Measurements from ENCODE around the gene ADAMTS13.

Gene ADAMTS13

DNA sequence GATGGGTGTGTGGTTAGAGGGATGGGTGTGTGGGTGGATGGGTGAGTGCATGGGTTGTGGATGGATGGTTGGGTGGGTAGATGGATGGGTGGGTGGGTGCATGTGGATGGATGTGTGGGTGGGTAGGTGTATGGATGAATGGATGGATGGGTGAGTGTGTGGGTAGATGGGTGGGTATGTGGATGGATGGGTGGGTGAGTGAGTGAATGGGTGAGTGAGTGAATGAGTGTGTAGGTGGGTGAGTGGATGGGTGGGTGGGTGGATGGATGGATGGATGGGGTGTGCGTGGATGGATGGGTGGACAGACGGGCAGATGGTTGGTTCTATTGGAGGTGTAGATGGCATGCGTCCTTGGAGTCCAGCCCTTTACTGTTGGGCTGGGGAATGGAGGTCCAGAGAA is 28.8 kb upstream of the ADAMTS13 start:
- no peak for DNase-seq

DNA sequence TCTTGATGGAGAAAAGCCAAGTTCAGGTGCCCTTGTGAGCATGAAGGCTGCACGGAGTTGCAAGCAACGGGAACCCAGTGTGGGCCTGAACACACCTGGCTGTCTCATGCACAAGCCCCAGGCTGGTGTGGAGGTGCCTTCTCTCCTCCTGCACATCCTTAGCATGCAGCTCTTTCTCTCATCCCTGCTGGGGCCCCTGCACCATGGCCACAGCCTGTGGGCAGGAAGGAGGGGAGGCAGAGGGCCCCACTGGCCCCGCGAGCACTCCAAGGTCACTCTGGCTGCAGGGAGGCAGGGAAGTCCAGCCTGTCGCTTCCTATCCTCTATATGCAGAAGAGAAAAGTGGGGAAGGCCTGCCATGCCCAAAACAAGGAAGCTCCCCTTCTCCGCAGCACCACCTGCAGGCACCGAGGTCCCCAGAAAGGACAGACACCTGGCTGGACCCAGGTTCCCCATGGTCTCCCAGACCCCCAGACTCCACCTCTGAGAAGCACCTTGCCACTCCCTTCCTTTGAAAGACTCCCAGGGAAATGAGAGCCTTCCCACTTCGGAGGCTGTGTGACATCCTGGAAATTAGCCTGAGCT is 27.4 kb upstream of the ADAMTS13 start:
- no peak for DNase-seq

DNA sequence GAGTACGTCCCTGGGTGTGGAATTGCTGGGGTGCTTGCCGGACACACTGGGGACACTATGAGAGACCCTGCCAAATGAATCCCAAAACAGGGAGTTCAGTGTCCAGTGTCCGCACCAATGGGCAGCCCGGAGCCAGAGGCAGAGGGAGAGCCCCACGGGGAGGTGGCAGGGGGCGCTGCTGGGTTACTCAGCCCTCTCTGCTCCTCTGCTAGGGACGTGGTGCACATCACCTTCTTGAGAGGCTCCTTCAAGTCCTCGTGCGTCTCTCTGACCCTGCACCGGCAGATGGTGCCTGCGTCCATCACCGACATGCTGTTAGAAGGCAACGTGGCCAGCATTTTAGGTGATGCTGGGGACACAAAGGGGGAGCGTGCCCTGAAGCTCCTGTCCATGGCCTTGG is 25.2 kb upstream of the ADAMTS13 start:
- DNase-seq, result no peak

DNA sequence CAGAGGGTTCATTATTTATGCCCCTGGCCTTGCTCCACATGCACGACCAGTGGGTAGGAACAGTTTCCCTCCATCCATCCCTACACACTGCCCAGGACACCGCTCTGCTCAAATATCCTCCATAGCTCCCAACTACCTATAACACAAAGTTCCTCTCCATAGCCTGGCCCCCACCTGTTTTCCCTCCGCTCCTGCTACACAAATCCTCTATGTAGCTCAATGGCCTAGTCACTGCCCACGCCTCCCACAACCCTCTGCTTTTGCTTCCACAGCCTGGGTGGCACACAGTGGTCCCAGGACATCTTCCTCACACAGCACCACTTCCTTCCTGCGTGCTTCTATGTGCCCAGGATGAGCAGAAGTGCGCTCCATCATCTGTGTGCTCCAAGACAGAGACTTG is 24.8 kb upstream of the ADAMTS13 start:
- DNase-seq, result no peak

DNA sequence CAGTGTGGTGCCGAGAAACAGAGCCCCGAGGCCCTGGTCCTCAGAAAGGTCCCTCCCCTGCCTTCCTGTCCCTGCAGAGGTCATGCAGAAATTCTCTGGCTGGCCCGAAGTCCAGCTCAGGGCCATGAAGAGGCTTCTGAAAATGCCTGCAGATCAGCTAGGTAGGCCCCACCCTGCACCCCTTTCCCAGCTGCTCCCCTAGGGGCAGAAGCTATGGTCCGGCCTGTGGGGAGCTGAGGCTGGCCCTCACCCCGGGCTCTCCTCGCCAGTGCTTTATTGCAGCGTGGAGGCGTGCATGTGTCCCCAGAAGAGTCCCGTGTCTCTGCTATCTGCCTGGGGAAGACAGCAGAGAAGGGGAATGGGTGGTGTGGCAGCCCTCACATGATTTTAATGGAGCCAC is 24.3 kb upstream of the ADAMTS13 start:
- DNase-seq, result no peak

DNA sequence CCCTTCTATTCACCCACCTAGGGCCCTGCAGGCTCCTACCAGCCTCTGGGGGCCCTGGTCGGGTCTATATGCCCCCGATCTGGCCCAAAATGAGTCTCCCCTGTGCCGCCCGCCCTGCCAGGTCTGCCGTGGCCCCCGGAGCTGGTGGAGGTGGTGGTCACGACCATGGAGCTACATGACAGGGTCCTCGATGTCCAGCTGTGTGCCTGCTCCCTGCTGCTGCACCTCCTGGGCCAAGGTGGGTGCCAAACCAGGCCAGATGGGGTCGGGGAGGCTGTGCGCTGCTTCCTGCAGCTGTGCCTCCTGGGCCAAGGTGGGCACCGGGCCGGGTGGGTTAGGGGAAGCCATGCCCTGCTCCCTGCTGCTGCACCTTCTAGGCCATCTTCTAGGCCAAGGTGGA is 21.9 kb upstream of the ADAMTS13 start:
- DNase-seq, result no peak

DNA sequence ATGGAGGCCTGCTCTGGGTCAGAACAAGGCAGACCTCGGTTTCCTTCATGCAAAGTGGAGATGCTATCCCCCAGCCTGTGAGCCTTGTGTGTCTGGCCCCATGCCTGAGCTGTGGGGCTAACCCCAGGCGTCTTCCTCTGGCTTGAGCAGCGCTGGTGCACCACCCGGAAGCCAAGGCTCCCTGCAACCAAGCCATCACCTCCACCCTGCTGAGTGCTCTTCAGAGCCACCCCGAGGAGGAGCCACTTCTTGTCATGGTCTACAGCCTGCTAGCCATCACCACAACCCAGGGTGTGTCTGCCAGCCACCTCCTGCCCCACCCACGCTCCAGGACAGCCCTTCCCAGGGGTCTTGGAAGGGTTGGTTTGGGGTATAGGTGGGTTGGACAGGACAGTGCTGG is 20.6 kb upstream of the ADAMTS13 start:
- no peak for DNase-seq

DNA sequence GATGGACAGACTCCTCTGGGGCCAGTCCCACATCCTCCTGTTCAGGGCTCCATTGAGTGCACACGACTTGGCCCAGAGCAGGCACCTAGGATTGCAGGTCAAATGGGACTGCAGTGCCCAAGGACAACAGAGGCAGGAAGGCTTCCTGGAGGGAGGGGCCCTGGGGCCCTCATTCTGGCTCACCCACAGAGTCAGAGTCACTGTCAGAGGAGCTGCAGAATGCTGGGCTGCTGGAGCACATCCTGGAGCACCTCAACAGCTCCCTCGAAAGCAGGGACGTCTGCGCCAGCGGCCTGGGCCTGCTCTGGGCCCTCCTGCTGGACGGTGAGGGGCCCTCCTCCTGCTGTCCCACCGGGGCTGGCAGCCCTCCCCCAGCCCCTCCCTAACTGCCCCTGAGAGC is 19.5 kb upstream of the ADAMTS13 start:
- no peak for DNase-seq

DNA sequence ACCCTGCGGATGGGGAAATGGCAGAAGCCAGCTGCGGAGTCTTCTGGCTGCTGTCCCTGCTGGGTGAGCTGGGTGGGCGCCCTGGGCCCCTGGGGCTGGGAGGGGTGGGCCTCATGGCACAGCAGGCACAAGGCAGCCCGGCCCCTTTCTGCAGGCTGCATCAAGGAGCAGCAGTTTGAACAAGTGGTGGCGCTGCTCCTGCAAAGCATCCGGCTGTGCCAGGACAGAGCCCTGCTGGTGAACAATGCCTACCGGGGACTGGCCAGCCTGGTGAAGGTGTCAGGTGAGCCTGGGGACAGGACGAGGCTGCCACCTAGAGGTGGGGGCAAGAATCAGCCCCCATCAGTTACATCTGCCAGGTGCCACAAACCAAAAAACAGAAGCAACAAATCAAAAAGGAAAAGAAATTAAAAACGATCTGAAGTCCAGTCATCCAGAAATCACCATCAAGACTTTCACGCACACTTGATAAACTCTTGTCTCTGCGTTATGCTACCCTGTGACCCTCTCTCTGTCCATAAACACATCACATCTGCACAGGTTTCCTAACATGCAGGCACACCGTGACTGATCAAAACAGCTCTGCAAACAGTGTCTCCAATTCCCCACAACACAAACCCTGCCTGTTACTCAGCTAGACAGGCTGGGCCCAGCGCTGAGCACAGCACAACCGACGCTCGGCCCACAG is 18.3 kb upstream of the ADAMTS13 start:
- DNase-seq, result no peak

DNA sequence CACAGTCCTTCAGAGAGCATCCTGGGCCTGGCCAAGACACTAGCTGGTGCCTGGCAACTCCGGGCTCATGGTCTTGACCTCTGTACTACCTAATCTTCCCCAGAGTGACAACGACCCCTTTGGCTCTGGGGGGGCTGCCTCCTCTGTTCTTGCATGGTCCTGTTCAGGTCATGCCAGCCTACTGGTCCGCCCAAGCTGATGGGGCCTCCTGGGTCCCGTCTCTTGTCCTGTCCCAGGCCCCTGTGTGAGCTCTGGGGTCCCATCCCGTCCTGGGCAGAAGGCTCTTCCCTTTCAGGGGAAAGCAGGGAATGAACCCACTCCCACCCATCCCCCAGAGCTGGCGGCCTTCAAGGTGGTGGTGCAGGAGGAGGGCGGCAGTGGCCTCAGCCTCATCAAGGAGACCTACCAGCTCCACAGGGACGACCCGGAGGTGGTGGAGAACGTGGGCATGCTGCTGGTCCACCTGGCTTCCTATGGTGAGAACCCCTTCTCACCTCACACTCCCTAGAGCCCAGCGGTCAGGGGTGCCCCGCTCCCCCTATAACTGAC is 17.6 kb upstream of the ADAMTS13 start:
- DNase-seq, result no peak

DNA sequence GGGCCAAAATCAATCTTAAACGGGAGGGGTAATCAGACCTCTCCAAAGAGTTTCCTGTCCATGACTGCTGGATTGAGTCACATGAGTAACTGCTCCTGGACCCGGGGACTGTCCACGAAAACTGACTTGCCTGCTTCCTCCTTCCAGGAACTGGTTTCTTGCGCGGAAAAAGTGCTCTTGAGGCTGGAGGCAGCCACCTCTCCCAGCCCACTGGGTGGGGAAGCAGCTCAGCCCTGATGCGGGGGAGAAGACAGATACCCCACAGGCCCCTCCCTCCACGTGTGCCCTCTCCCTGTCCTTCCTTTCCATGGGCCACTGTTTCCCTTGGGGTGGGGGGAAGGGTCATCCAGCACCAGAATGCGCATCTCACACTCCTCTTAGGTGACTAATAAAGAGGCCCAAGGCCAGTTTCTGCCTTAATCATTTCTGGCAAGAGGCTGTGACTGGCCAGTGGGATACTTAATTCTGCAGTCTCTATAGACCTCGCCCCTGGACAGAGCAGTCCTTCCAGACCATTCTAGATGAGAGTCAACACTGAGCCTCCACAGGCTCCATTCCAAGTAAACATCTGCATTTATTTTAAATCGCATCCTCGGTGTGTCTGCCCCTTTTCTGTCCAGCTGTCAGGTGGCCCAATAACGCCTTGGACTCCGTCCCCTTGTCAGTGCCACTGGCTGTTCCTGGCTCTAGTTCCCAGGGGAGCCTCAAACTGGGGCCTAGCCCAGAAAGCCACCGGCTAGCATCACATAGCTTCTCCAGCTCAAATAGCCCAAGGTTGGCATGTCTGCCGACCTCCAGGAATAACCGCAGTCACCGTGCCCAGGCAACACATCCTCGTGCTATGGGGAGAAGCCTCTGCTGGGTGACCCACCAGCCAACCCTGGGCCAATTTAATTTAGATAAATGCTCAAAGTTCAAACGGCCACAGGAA is 16.4 kb upstream of the ADAMTS13 start:
- no peak for DNase-seq

DNA sequence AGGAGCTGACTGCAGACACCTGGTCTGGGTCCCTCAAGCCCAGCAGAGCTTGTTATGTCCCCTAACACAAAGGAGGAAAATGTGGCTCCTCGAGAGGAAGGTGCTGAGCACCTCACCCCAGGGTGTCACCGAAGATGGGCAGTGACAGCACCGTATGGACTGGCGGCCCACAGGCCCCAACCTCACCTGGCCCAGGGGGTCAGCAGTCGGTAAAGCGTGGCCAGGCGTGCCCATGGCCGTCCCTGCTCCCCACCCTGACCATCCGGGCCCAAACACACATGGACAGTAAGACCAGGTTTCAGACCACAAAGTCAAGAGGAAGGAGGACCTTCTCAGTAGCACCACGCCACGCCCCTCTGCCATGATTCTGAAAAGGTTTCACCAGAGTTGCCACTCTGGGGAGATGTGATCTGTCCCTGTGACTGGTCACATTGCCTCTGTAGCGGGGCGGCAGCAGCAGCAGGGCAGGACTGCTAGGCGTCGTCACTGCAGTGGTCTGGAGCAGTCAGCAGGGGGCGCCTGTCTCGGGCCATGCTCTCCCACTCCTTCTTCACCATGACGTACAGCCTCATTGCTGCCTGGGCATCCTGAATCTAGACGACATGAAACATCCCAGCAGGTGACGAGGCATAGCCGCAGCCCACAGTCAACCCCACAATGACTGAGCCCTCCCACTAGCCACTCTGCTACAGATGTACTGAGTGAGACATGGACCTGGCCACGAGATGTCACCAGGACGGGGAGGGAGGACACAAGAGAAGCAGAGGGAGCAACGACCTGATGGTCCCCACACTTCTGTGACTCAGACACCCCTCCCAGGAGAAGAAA is 15.5 kb upstream of the ADAMTS13 start:
- peak; percentile 71 for DNase-seq

DNA sequence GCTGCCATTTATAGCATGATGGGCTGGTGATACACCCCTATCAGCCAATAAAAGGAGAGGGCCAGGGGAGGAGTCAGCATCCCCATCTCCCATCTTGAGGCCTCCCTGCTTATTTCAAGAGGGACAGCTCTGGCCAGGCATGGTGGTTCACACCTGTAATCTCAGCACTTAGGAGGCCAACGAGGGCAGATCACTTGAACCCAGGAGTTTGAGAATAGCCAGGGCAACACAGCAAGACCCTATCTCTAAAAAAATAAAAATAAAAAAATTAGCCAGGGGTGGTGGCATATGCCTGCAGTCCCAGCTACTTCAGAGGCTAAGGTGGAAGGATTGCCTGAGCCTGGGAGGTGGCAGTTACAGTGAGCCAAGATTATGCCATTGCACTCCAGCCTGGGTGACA is 14.1 kb upstream of the ADAMTS13 start:
- no peak for DNase-seq

DNA sequence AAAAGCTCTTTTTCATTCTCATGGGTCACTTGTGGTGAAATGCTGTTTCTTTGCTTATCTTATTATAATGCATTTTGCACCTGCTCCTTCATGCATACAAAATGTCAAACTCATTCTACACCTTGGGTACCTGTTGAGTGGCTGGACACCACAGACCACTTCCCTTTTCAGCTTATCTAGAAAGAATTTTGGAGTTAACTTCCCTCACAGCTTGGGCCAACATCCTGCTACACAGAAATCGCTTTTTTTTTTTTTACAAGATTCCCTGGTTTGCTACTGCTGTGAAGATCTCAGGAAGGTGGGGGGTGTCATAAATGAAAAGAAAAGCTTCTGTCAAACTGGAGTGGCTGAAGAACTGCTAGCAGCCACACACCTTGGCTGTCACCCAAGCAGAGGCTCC is 7.0 kb upstream of the ADAMTS13 start:
- no peak for DNase-seq

DNA sequence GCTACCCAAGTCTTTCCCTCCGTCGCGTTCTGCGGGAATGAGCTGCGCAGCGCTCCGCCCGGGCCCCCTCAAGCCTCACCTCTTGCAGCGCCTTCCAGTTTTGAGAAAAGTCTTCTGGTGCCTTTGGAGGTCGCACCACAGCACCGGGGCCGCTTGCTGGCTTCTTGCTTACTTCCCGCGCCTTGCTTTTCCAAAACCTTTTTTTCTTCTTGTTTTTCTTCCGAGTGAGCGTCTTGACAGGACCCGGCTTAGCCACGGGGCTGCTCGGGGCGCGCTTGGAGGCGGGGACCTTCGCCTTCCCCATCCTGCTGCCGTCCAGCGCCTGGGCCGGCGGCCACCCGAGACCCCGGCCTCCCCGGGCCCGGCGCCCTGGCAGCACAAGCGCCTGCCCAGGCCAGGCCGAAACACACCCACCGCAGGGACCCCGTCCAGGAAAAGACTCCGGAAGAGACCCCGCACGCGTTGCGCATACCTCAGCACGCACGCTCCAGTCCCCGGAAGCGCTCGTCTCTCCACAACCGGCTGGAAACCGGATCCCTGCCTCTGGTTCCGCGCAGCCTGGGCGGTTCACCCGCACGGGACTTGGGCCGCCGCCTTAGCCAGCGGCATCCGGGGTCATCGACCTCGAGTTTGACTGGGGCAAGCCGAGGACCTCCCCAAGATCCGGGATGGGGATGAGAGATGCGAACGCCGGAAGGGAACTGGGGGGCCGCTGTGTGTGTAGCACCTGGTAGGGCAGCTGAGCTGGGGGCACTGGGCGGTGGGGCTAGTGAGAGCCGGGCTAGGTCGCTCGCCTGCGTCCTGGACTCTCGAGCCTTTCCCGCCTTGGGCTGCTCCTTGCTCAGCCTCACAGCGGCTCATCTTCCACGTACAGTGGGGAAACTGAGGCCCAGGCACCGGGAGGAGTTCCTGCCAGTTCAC is 4.4 kb upstream of the ADAMTS13 start, which contains the start of gene REXO4:
Gene REXO4, minus strand, starts transcription at position 470 of the 921 bp plus-strand sequence. Its CDS starts 166 bp downstream, at position 304.
- peak; percentile 91 for DNase-seq

DNA sequence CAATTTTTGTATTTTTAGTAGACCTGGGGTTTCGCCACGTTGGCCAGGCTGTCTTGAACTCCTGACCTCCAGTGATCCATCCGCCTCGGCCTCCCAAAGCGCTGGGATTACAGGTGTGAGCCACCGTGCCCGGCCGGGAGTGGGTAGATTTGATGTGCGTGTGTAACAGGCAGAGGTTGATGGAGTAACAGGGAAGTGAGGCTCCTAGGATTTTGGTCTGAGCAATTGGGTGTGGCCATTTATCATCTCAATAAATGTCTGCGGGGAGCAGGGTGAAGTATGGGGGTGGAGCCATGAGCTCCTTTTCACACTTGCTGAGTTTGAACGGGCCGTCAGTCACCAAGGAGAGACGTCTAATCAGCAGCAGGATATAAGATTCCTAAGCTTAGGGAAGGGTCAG is 3.2 kb upstream of the ADAMTS13 start:
- DNase-seq, result no peak

DNA sequence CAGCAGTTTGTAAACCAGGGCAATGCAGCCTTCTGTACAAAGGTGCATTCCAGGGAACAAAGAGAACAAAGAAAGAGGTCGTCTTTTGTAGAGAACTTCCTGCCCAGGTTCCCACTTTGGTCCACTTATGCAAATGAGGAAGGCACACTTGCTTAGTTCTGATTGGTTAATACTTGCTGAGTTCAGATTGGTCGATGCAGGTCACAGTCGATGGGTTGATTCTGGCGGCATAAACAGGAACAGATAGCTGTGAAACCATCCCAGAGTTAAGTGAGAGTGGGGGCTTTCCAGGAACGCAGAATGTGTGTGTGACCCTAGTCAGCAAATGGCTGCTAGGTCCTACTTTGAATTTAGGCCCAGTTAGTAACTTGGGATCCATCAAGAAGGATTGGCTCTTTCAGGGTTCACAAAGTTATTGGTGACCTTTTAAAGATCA is 1.8 kb upstream of the ADAMTS13 start:
- DNase-seq, result no peak

DNA sequence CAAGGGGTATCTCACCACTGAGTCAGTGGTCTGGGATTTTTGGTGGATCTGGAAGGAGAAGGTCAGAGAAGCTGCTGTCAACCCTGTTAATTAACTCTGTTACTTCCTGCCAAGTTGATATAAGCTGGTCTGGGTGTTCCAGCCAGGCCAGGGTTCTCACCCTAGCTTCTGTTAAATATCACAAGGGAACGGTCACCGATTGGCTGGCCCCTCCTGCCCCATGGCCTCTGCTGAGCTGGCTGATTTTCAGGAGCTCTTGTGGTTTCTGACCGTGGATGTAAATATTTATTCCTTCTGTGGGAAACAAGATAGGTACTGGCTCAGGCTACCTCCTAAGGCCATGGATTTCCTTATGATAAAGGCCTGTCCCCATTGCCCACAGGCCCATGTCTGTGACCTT is 1.0 kb downstream of the ADAMTS13 start:
- DNase-seq, result no peak

DNA sequence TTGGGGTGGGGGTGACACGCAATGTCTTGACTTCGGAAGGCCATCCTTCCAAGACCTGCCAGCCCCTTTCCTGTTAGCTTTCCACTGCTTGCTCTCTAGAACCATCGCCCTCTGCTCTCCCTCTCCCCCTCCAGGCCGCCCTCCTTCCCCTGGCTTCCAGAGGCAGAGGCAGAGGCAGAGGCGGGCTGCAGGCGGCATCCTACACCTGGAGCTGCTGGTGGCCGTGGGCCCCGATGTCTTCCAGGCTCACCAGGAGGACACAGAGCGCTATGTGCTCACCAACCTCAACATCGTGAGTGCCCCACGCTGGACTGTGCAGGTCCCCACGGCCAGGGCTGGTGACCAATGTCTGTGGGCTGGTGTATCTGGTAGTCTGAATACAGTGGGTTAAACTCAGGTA is 2.0 kb downstream of the ADAMTS13 start:
- no peak for DNase-seq

DNA sequence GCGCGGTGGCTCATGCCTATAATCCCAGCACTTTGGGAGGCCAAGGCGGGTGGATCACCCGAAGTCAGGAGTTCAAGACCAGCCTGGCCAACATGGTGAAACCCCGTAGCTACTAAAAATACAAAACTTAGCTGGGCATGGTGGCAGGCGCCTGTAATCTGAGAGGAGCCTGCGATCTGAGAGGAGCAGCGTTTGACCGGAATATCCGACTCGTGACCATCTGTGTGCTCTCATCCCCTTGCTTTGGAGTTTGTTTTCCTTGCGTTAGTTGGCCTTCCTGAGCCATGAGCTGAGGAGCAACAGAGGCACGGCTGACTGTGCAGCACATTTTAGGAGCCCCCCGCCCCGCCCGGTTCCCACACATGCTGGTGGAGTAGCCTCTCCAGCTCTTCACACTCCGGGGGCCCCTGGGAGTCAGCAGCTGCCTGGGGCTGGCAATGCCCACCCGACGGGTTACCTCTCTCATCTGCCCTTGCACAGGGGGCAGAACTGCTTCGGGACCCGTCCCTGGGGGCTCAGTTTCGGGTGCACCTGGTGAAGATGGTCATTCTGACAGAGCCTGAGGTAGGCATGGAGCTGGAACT is 3.0 kb downstream of the ADAMTS13 start:
- DNase-seq, result no peak

DNA sequence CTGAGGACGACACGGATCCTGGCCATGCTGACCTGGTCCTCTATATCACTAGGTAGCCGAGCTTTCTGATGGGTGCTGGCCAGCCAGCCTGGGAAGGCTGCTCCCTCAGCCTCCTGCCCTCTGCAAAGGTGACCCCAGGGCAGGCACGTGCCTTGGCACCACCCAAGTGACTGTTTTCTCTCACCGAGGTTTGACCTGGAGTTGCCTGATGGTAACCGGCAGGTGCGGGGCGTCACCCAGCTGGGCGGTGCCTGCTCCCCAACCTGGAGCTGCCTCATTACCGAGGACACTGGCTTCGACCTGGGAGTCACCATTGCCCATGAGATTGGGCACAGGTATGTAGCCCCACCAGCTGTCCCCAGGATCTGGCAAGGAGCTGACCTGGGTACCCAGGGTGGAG is 3.8 kb downstream of the ADAMTS13 start:
- DNase-seq, result no peak

Measured in right hindlimb (tissue), 1 donor.